Coronary artery (tissue), 2 donors: ENCODE measurements around the gene PKP1.

ENCODE experiments used
- DNase-seq: peaks from one replicate; pipeline ENCODE4 v3.0.0-alpha.2; 2017; ENCODE audit warnings: low spot score
- H3K27ac ChIP-seq, 2 donors: fragments of 200-600 bp; sonication (generic); one replicate each; pipeline ENCODE4 v1.5.1; 2016 to 2019
- H3K4me3 ChIP-seq: fragments of 200-600 bp; sonication (generic); 2 replicates; pipeline ENCODE4 v1.5.1; 2016; ENCODE audit warnings: mild to moderate bottlenecking, moderate library complexity
- TF ChIP-seq, protein P1 (sequence below): fragments of 200-600 bp; sonication (generic); IDR thresholded peaks from one replicate; pipeline ENCODE4 v1.5.1; 2019; ENCODE audit warnings: antibody characterized with exemption

Gene PKP1

GRCh38 chr1:201351617-201352016 is 68.3 kb downstream of the PKP1 start:
- Histone ChIP-seq H3K27ac (no peak overlapping the region), H3K4me3 (no peak overlapping the region)
- TF ChIP-seq, protein P1, sequence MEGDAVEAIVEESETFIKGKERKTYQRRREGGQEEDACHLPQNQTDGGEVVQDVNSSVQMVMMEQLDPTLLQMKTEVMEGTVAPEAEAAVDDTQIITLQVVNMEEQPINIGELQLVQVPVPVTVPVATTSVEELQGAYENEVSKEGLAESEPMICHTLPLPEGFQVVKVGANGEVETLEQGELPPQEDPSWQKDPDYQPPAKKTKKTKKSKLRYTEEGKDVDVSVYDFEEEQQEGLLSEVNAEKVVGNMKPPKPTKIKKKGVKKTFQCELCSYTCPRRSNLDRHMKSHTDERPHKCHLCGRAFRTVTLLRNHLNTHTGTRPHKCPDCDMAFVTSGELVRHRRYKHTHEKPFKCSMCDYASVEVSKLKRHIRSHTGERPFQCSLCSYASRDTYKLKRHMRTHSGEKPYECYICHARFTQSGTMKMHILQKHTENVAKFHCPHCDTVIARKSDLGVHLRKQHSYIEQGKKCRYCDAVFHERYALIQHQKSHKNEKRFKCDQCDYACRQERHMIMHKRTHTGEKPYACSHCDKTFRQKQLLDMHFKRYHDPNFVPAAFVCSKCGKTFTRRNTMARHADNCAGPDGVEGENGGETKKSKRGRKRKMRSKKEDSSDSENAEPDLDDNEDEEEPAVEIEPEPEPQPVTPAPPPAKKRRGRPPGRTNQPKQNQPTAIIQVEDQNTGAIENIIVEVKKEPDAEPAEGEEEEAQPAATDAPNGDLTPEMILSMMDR, result no peak
- DNase-seq, result no peak

GRCh38 chr1:201353186-201353940 is 70.1 kb downstream of the PKP1 start:
- no peak for DNase-seq
- TF ChIP-seq, protein P1, result no peak
- no peak overlapping the region for H3K4me3 ChIP-seq
- no peak overlapping the region for H3K27ac ChIP-seq

DNA sequence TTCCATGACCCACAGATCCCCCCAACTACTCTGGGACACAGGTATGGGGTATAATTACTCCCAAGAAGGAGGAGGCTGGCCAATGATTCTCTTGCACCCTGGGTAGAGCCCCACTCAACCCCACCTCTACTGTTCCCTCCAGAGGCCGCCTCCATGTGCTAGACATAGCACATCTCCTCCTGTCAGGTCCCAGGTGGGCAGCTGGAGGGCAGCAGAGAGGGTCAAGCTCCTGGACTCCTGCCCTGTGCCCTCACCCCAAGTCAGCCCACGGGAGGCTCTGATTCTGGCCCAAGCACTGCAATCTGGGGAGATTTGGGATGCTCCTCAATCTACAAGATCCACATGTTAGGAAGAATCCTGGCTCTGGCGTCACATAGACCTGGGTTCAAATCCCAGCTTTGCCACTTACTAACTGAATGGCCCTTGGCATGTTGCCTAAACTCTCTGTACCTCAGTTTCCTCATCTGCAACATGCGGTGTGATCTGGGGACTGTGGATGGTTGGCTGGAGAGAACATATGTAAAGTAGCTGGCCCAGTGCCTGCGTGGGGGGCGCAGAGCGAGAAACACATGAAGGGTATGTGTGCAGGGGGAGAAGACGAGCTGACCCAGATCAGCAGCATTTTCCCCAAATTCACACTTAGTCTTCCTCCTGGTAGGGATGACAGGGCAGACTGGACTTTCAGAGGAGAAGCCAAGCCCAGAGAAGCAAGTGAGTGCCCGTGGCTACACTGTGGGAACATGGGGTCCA is 71.0 kb downstream of the PKP1 start:
- TF ChIP-seq, protein P1, result no peak
- no peak for DNase-seq
- Histone ChIP-seq H3K27ac (no peak overlapping the region), H3K4me3 (no peak overlapping the region)

DNA sequence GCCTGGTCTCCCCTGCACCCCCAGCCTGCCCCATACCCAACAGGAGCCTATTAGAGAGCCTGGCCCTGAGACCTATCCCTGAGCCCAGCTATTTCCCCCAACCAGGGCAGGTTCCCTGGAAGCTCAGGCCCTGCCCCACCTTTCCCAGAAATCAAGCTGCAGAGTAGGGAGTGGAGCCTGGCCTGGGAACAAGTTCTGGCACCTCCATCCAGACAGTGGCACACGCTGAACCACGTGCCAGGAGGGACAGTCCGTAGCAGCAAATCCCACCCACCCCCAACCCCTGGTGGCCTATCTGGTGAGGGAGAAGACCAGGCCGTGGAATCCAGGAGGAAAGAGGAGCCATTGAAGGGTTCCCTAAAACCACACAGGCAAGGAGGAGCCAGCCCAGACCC is 71.6 kb downstream of the PKP1 start:
- Histone ChIP-seq H3K4me3 (no peak overlapping the region), H3K27ac (no peak overlapping the region)
- TF ChIP-seq, protein P1, result no peak
- no peak for DNase-seq

GRCh38 chr1:201355471-201355870 is 72.2 kb downstream of the PKP1 start:
- DNase-seq, result no peak
- no peak overlapping the region for H3K27ac ChIP-seq
- TF ChIP-seq, protein P1, result no peak
- H3K4me3 ChIP-seq, result no peak overlapping the region

DNA sequence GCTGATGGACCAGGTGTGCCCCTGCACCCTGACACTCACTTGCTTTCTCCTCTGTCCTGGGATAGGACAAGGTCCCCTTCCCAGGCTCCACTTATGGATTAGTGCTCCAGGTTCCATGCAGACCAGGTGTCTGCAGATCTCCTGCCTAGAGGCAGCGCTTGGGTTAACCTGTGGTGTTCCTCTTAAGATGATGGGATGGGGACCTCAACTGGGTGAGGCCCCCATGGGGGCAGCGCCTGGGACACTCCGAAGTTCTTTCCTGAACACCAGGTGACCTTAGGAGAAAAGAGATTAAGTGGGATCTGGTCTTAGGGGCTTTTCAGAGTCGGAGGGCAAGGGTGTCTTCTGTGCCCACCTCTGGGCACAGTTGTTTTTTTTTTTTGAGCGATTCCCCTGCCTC is 72.9 kb downstream of the PKP1 start:
- no peak for DNase-seq
- TF ChIP-seq, protein P1, result no peak

GRCh38 chr1:201356701-201357100 is 73.4 kb downstream of the PKP1 start:
- no peak for DNase-seq
- TF ChIP-seq, protein P1, result no peak
- Histone ChIP-seq H3K4me3 (no peak overlapping the region), H3K27ac (no peak overlapping the region)

More for the DNA sequence above, 72.9 kb downstream of the PKP1 start:
- no peak overlapping the region for H3K4me3 ChIP-seq
- no peak overlapping the region for H3K27ac ChIP-seq
